OCI-LY1 (cell line): Measurements from ENCODE around the gene BSPRY.

Experiments
- H2AFZ ChIP-seq: fragments of 200-600 bp; sonication (generic), shearing (Covaris generic); 2 replicates; pipeline ENCODE4 v1.6.0; 2014; ENCODE audit warnings: antibody characterized with exemption, mild to moderate bottlenecking, low read length
- H3F3A ChIP-seq: fragments of 200-600 bp; sonication (generic), shearing (Covaris generic); 2 replicates; pipeline ENCODE4 v1.6.0; 2014; ENCODE audit warnings: mild to moderate bottlenecking, antibody characterized with exemption, low read length, moderate library complexity; ENCODE audit not compliant: insufficient read depth
- H3K27ac ChIP-seq: fragments of 200-600 bp; sonication (generic); 2 replicates; pipeline ENCODE4 v1.5.1; 2014; ENCODE audit warnings: low read length, mixed run types, mild to moderate bottlenecking, low read depth; ENCODE audit not compliant: poor library complexity, severe bottlenecking
- H3K27me3 ChIP-seq: fragments of 200-600 bp; sonication (generic); 2 replicates; pipeline ENCODE4 v1.6.0; 2014; ENCODE audit warnings: antibody characterized with exemption, mild to moderate bottlenecking, low read length, moderate library complexity; ENCODE audit not compliant: insufficient read depth
- H3K36me3 ChIP-seq: fragments of 200-600 bp; sonication (generic); 2 replicates; pipeline ENCODE4 v1.6.1; 2014; ENCODE audit warnings: mild to moderate bottlenecking, antibody characterized with exemption, low read length, moderate library complexity, mixed read lengths; ENCODE audit not compliant: insufficient read depth
- H3K4me1 ChIP-seq: fragments of 200-600 bp; sonication (generic); 2 replicates; pipeline ENCODE4 v1.5.1; 2014; ENCODE audit warnings: mild to moderate bottlenecking, low read length, moderate library complexity; ENCODE audit not compliant: insufficient read depth, severe bottlenecking
- H3K4me2 ChIP-seq: fragments of 200-600 bp; sonication (generic), shearing (Covaris generic); 2 replicates; pipeline ENCODE4 v1.6.1; 2014; ENCODE audit warnings: low read length
- H3K4me3 ChIP-seq: fragments of 200-600 bp; sonication (generic); 2 replicates; pipeline ENCODE4 v1.5.1; 2014; ENCODE audit warnings: low read length, low read depth, mild to moderate bottlenecking, mixed read lengths; ENCODE audit not compliant: poor library complexity, severe bottlenecking
- H3K79me2 ChIP-seq: fragments of 200-600 bp; shearing (Covaris generic); 2 replicates; pipeline ENCODE4 v1.6.1; 2016; ENCODE audit warnings: mixed run types, low read length, mixed read lengths; ENCODE audit not compliant: insufficient read depth
- H3K9ac ChIP-seq: fragments of 200-600 bp; sonication (generic), shearing (Covaris generic); 2 replicates; pipeline ENCODE4 v1.6.1; 2014; ENCODE audit warnings: mild to moderate bottlenecking, low read length, mixed read lengths
- H3K9me2 ChIP-seq: fragments of 200-600 bp; sonication (generic), shearing (Covaris generic); 2 replicates; pipeline ENCODE4 v1.6.1; 2014; ENCODE audit warnings: low read depth, mild to moderate bottlenecking, low read length, mixed read lengths
- H3K9me3 ChIP-seq: fragments of 200-600 bp; shearing (Covaris generic); 2 replicates; pipeline ENCODE4 v1.6.1; 2014; ENCODE audit warnings: low read length, mixed read lengths
- H4K20me1 ChIP-seq: fragments of 200-600 bp; sonication (generic), shearing (Covaris generic); 2 replicates; pipeline ENCODE4 v1.6.0; 2016; ENCODE audit warnings: mild to moderate bottlenecking, low read length; ENCODE audit not compliant: insufficient read depth
- CTCF ChIP-seq: fragments of 200-600 bp; sonication (generic), shearing (Covaris generic); IDR thresholded peaks from 2 replicates; pipeline ENCODE4 v1.5.1; 2017; ENCODE audit warnings: mild to moderate bottlenecking, antibody characterized with exemption, low read length, moderate library complexity, mixed read lengths
- EZH2 ChIP-seq: fragments of 200-600 bp; sonication (generic), shearing (Covaris generic); IDR thresholded peaks from 2 replicates; pipeline ENCODE4 v1.8.0; 2017; ENCODE audit warnings: borderline replicate concordance, mixed run types, mild to moderate bottlenecking, antibody characterized with exemption, low read length, moderate library complexity, mixed read lengths

The BSPRY gene

GRCh38 chr9:113389451-113389850, 40.1 kb downstream of the BSPRY start:
- Histone ChIP-seq H2AFZ (no peak overlapping the region), H3K4me1 (no peaks in the 10 kb centered on the region), H3K27me3 (no peaks in the 10 kb centered on the region), H3K9me2 (no peaks in the 10 kb centered on the region), H3F3A (no peaks in the 10 kb centered on the region), H3K4me3 (no peak overlapping the region), H3K4me2 (no peak overlapping the region), H4K20me1 (no peaks in the 10 kb centered on the region), H3K27ac (no peak overlapping the region), H3K36me3 (peaks cover 56% of the 10 kb centered on the region), H3K9me3 (no peaks in the 10 kb centered on the region), H3K9ac (no peak overlapping the region), H3K79me2 (no peaks in the 10 kb centered on the region)
- TF ChIP-seq CTCF: no peak
- no peak for TF ChIP-seq EZH2

- H3K4me2 ChIP-seq: no peak overlapping the region
- TF ChIP-seq CTCF (no peak), EZH2 (no peak)
- no peaks in the 10 kb centered on the region for H3K9me3 ChIP-seq
- no peaks in the 10 kb centered on the region for H3K9me2 ChIP-seq
- no peak overlapping the region for H3K4me3 ChIP-seq
- H3K27ac ChIP-seq: no peak overlapping the region
- H3K9ac ChIP-seq: no peak overlapping the region
- no peaks in the 10 kb centered on the region for H3K27me3 ChIP-seq
- H3K36me3 ChIP-seq: peaks cover 56% of the 10 kb centered on the region
- H3K79me2 ChIP-seq: no peaks in the 10 kb centered on the region
- H3K4me1 ChIP-seq: no peaks in the 10 kb centered on the region
- H2AFZ ChIP-seq: no peak overlapping the region
- H3F3A ChIP-seq: no peaks in the 10 kb centered on the region
- H4K20me1 ChIP-seq: no peaks in the 10 kb centered on the region
Measured at GRCh38 chr9:113390192-113390960, 41.0 kb downstream of the BSPRY start.

GRCh38 chr9:113391917-113392316, 42.6 kb downstream of the BSPRY start:
- Histone ChIP-seq H3K9ac (no peak overlapping the region), H4K20me1 (no peaks in the 10 kb centered on the region), H3K27ac (no peak overlapping the region), H3K79me2 (no peaks in the 10 kb centered on the region), H3F3A (no peaks in the 10 kb centered on the region), H3K4me2 (no peak overlapping the region), H3K9me3 (no peaks in the 10 kb centered on the region), H3K9me2 (no peaks in the 10 kb centered on the region), H3K27me3 (no peaks in the 10 kb centered on the region), H3K4me3 (no peak overlapping the region), H3K4me1 (no peaks in the 10 kb centered on the region), H2AFZ (no peak overlapping the region), H3K36me3 (peaks cover 52% of the 10 kb centered on the region)
- TF ChIP-seq EZH2 (no peak), CTCF (no peak)
